MV-4-11 (cell line): Measurements from ENCODE around the gene TTLL5.

ENCODE experiments used
- DNase-seq: peaks from one replicate; lab custom pipeline; 2025; lab: John Stamatoyannopoulos, UW

Gene TTLL5

DNA sequence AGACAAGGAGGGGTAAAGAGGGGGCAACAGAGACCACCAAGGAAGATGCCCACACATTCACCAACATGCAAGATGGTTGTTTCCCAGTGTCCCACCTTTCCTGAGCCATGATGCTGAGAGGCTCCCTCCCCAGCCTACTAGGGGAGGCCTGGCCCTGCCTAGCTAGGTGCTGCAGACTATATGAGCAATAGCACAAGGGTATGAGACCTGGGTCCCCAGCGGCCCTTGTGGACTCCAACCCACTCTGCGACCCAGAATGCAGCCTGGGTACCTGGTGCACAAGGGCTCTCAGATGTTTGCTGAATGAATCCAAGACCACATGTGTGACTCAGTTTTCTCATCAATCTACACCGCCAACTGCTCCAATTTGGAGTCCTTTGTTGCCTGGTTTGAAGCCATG, 306.8 kb downstream of the TTLL5 start:
- DNase-seq: no peak

DNA sequence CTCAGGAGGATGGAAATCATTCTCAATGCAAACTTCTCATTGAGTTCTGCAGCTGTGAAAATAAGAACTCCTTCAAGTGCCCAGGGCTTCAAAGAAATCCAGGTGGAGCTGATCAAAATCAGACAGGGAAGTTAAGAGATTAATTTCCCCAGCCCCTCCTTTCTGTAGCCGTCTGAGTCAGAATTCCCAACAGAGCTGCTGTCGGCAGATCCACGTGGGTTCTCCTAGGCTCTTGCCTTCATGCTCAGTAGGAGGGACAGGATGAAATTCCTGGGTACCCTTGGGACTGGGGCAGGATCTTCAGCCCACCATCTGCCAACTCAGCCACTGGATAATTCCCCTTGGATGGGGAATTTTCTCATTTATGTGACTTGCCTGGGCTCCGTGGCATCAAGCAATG, 307.4 kb downstream of the TTLL5 start:
- DNase-seq: no peak

DNA sequence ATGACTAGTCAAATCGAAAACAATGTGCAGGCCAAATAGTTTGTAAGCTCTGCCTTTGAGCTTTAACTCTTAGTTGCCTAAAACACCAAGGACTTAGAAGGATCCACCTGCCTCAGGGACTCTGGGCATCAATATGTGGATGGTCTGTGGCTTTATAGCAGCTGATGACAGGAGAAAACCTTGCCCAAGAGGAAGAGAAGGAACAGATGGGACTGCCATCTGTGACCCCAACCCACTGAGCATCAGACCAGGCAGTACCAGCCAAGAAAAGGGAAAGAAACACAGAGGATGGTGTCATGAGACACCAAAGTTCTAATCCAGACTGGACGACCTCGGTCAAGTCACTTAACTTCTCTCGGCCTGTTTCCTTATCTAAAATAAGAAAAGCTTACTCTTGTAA, 308.1 kb downstream of the TTLL5 start:
- DNase-seq: no peak

DNA sequence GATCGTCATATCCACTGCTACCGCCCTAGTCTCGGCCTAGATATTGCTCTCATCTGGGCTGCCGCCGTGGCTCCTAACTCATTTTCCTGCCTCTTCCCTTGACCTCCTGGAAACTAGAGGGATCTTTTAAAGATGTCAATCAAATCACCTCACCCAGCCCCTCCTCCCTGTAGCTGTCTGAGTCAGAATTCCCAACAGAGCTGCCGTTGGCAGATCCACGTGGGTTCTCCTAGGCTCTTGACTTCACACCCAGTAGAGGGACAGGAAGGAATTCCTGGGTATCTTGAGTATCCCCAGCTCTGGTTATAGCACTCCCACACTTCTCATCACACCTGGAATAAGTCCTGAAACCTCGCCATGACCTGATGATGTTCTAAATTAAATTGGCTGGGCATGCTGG, 308.8 kb downstream of the TTLL5 start:
- DNase-seq: no peak

DNA sequence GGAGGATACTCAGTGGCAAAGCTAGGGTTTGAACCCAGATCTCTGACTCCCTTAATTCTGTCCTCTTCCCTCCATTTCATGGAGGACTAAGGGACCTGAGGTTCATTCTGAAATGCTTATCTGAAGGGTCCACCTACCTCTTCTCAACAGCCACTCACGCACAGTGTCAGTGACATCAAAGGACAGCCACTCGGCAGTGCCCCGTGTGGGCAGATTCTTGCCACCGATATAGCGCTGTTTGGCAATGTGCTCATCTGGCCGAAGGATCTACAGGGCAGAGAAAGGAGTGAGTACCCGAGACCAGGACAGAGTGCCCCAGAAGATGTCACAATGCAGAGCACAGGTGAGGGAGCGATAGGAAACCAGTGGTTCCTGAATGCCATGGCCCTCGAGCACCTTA, 309.9 kb downstream of the TTLL5 start:
- DNase-seq: no peak

DNA sequence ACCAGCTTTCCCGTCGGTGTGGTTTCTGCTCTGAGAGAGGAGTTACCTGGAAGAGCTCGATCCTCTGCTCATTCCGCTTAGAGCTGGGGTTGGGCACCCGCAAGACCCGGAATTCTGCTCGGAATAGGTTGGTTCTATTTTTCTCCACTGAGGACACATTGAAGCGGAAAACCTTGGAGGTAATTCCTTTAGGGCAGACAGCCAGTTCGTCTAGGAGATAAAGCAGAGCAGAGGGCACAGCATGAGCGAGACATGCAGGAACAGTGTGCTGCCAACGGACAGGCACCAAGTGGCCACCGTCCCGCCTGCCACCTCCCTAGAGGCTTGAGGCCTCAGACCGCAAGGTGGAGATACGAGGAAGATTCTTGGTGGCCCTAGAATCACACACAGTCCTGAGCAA, 310.5 kb downstream of the TTLL5 start:
- DNase-seq: no peak

DNA sequence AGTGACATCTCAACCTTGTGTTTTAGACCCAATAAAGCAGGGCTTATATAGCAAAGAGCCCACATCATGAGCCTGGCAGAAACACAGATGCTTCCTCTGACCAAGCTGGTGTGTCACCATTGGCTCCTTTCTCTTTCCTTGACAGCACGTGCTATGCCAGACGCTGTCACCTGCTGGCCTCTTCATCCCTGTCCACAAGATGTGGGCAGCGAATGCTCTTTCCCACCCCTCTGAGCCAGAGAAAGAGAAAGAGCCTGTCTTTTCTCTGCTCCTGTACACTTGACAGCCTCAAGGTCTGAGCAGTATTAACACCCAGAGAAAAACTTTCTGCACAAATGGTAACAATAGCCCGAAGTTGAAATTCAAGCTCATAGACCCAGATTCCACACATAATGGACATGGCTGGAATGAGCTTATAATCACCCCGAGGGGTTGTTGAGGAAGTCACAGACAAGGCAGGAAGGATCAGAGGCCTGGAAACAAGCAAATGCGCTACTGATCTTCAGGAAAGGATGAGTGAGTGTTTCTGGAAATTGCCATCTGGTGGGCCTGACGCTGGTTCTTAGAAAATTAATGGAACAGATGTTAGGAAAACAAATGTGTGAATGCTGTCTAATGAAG, 311.9 kb downstream of the TTLL5 start:
- no peak for DNase-seq

DNA sequence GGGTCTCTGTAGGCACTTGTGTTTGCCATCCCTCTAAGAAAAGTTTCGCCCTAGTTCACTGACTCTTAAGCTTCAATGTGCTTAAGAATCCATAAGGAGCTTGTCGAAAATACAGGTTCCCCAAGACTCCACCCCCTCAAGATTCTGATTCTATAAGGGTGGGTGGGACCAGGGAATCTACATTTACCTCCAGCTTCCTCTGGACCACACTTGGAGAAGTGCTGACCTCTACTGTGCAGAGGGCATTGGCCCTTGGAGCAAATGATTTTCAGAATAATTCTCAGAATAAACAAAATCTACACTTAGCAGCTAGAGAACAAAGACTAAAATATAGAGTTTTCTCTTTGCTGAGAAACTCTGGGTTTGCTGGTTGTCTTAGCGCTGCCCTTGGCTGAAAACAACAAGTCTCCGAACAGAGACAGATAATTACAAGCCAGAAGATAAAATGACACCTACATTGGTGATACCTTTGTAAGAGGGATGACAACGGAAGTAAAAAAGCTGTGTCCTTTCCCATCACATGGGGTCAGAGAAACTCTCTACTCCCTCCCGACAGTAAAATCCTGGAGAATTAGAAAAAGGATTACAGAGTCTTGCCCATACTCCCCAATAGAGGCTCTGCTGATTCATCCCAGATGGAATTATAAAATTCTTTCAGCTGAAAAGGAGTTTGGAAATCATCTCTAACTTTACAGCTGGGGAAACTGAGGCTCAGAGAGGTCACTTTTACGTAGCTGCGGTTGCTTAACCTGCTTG, 316.0 kb downstream of the TTLL5 start:
- no peak for DNase-seq

DNA sequence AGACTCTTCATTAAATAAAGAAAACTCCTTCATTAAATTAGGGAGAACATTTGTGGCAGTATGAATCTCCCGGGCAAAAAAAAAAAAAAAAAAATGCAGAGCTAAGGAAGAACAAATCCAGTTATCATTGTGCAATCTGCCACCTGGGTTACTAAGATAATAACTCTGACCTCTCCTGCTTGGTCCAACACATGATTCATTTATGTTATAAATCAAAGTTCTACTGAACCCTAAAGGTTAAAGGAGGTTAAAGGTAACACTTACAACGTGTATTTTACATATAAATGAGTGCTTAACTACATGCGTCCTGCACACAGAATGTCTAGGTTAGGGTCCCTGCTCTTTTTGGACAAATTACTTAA, 316.5 kb downstream of the TTLL5 start:
- no peak for DNase-seq

DNA sequence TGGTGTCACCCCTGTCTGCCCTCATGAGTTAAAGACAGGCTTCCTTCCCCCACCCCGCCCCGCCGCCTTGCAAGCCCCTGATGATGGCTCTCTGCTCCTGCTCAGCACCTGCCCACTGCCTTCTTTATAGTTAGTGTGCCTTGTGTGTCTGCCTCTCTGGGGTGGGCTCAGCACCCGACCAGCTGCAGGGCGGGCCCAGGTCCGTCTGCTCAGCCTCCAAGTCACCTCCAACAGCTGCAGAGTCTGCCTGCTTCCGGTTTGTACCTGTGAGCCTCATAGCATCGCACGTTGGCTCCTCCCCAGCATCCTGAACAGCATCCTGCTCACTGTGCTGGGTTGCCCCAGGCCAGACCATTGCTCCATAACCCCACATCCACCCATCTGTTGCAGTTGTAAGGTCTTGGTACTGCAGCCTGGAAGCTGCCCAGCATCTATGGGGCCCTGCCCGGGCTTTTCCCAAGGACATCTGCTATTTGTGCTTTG, 317.2 kb downstream of the TTLL5 start:
- no peak for DNase-seq

DNA sequence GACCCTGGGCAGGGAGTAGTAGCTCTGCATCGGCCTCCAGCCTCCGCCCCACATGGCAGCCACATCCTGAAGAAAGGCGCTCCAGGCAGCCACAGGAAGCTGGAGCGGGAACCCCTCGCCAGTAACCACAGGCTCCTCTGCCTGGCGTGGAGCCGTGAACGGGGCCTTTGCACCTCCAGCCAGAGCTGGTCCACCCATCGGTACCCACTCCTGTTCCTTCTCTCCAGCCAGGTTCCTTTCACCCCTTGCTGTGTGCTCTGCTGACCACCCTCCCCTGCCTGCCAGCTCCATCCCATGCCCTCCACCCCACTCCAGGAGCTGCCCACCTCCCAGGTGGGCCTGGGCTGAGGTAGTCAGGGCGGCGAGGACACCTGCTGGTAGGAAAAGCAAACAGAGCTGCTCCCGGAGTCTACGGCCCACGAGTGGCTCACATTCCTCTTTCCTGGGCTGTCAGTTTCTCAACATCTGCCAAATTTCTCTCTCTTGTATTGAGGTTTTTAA, 318.1 kb downstream of the TTLL5 start:
- DNase-seq: no peak

DNA sequence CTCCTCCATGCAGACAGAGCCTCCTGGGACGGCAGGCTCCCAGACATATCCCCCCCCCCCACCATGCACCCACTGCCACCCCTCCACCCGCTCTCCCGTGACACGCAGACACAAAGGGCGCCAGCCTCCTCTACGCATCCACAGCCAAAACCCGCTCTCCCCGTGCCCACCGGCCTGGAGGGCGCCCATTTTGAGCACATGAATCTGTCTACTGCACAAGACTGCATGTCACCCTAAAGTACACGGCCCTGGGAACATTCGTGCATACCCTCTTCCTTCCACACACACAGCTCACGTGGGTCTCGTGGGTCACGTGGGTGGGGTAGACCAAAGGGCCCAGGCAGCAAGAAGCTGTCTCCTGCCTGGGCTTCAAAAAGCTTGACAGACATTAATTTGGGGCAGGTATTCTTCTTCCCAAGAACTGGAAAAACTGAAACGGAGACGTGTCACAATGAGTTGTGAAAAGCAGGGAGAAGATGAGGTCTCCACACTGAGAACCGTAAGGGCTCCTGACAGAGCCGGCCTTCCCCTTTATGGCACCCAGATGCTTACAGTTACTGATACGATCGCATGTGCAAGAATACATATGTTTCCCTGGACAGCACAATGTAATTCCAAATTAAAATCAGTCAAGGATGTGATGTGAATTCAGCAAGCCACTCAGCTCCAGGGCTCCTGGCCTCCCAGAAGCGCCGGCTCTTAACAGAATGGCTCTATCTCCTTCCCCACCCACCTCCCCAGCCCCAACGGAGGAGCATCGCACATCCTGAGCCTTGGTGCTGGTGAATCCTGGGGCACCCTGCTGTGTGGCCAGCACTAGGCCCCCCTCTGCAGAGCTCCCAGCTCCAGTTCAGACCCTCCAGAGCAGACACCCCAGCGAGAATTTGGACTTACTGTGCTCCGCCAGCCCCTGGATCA, 318.9 kb downstream of the TTLL5 start:
- no peak for DNase-seq

DNA sequence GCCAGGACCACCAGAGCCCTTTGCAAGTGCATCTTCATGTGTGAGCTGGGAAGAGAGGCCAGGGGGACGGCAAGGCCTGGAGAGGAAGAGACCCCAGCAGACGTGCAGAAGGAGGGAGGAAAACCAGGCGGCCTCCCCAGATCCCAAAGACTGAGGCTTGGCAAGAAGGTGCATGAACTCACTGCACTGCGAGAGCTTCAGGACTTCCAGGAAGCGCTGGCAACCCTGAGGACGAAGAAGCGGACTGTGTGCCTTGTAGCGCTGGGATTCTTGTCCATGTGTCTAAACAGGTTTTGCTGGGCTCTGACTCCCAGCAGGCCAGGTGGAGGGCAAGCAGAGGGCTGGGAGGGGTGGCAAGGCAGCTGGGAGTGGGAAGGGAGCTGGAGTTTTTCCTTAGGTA, 319.8 kb downstream of the TTLL5 start:
- no peak for DNase-seq

DNA sequence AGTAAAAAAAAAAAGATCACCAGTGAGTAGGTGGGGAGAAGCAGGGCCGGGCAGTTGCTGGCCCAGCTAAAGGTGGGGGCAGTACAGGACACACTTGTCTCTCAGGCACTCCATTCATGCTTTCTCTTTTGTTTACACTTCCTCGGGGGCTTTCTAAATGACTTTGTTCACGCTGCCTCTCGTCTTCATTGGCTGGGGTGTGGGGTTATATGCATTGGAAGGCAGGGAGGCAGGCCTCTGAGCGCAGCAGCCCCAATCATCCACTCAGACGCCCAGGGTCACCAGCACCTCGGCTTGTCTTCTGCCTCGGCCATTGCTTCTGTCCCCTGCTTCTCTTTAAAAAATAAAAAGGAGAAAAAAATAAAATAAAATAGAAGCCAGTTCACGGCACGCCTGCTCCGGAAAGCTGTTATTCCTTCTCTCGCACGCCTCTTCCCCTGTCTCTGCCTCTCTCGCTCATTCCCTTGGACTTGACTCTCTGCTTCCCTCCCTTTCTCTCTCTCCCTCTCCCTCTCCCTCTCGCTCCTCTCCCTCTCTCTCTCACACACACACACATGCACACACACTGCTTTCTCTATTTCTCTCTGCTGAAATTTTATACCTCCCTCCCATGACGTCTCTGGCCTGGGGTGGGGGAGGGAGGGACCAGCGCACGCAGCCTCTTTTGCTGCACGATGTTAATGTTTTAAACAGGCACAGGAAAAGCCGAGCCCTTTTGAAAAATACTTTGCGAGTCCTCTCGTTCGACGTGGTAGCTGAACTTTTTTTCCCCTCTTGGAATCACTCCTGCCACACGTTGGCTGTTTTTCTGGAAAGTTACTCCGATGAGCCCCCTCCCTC, 320.6 kb downstream of the TTLL5 start, which contains the start of gene TGFB3:
TSS of gene TGFB3 (minus strand) at position 570 of the 840 bp plus-strand sequence. CDS start 1,102 bp downstream, outside the sequence.
- peak; percentile 54 for DNase-seq

DNA sequence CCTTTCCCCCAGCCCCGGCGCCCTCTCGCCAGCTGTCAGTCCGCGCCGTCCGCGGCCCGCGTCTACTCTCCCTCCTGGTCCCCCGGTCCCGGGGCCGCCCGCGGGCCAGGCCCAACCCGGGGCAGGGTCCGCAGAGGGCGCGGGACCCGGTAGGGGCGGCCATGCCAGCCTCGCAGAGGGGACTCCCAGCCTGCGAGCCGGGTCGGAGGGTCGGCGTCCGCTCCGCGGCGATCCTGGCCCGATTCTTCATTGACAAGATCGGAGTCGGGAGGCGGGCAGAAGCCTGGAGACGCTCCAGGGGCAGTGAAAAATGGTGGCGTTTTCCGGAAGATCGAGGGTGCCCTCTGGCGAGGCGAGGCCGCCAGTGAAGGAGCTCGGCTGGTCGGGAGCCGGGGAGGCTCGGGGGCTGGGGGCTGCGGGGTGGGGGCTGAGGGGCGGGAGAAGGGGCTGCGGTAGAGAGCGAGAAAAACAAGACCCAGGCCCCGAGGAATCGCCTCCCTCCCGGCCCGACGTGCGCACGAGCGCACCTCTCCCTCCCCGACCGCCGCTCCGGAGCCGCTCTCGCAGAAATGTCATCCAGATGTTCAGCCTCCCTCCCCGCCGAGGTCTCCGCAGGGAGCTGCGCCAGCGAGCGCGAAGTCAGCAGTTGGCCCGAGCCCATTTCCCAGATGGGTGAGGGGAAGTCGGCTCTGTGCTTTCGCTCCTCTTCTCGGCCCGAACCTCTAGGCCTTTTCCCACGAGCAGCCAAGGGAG, 321.4 kb downstream of the TTLL5 start:
- peak; percentile 49 for DNase-seq

DNA sequence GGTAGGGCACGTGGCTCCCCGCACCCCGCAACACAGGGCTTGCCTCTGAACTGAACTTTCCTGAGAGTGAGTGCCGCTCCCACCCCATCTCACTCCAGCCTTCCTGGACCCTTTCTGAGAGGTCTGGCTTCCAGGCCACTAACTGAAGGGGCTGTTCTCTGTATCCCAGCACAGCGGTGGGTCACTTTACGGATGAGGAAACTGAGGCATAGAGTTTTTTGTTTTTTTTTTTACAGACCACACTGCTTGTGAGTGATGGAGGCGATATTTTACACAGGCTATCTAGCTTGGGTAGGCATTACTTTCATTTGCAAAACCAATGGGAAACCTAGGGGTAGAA, 321.9 kb downstream of the TTLL5 start:
- DNase-seq: no peak

DNA sequence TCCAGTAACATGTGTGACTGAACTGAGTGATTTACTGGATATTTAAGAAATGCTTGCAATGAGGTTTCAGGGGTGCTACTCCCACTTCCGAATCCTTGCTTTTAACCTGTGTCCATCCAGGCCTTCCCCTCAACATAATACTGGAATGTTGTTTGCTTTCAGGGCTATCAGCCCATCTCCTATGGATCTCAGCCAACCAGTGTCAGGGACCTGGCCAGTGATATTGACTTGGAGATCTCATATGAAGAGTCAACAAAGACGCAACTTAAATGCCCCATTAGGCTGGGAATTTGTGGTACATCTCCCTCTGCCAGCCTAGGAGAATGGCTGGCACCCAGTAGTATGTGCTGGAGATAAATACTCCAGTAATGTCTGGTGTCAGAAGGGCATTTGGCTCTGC, 323.6 kb downstream of the TTLL5 start:
- no peak for DNase-seq

DNA sequence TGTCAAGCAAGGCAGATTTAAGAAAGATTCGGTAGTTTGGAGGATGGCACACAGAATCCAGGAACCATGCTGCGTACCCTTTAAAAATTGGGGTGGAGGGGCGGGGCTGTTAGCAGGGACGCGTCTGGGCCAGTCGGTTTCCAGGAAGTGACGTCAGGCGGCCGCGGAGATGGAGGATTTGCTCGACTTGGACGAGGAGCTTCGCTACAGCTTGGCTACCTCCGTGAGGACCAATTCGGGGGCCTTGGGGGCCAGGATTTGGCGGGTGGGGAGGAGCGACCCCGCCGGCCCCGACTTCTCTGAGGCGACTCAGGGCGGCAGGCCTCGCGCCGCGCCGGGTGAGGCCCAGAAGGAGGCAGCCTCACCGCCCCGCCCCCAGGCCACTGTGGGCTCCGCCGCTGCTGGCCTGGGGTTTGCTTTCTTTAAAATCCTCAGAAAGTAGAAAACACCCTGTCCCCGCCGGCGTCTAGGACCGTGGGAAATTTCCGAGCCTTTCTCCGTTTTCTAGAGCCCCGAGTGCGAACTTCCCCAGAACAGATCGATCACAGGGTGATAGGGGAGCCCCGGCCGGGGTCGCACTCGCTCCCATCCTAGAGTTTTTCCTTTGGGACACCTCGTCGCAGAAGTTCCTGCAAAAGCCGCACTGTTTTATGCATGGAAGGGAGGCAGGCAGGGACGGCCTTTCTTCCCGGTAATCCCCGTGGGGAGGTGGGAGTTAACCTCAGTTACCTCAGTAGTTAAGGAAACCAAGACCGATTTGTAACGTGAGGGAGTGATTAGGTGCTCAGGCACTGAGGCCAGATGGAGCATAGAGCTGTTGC, 324.8 kb downstream of the TTLL5 start, which contains the start of gene IFT43:
TSS of gene IFT43 (plus strand) at position 146 of the 821 bp plus-strand sequence. CDS start at position 170, 24 bp downstream.
- peak; percentile 63 for DNase-seq

DNA sequence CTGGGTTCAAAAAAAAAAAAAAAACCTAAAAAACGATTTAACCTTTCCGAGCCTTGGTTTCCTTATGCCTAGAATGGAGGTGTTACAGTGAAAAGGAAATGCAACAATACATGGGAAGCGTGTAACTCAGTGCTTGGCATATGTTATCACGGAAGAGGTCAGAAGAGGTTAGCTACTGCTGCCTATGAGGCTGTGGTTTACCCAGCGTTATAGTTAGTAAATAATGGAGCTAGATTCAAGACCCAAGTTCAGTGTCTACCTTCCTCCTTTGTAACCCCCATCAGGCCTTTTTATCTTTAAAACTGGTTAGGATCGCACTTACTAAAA, 325.4 kb downstream of the TTLL5 start:
- DNase-seq: no peak
